ENCODE data around the gene RPL10A. TPM values are rescaled to one million over a fixed set of nuclear protein-coding genes. Genes with fewer than 3 reads are reported as not detected.

Gene RPL10A
- total and polyA plus RNA-seq, 12 donors, result 680 to 1,613 (median 1,110) TPM

DNA sequence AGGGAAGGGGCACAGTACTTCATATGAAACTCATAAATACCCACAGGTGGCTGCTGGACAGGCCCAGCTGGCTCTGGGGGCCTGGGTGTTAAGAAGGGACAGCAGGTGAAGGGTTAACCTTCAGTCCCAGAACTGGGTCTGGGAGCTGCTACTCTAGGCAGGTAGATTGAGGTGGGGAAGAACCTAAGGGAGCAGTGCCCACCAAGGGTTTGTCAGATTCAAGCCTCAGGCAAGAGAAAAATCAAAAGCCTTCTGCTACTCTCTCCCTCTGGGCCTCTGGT is 5.6 kb downstream of the RPL10A start:
- TF ChIP-seq, protein P1, sequence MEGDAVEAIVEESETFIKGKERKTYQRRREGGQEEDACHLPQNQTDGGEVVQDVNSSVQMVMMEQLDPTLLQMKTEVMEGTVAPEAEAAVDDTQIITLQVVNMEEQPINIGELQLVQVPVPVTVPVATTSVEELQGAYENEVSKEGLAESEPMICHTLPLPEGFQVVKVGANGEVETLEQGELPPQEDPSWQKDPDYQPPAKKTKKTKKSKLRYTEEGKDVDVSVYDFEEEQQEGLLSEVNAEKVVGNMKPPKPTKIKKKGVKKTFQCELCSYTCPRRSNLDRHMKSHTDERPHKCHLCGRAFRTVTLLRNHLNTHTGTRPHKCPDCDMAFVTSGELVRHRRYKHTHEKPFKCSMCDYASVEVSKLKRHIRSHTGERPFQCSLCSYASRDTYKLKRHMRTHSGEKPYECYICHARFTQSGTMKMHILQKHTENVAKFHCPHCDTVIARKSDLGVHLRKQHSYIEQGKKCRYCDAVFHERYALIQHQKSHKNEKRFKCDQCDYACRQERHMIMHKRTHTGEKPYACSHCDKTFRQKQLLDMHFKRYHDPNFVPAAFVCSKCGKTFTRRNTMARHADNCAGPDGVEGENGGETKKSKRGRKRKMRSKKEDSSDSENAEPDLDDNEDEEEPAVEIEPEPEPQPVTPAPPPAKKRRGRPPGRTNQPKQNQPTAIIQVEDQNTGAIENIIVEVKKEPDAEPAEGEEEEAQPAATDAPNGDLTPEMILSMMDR (IDR thresholded peaks at IDR 0.05), result no peak
- no peak for TF ChIP-seq POLR2A (IDR thresholded peaks at IDR 0.05)
- intact Hi-C loops (cut with DNase I), result no loop called here

DNA sequence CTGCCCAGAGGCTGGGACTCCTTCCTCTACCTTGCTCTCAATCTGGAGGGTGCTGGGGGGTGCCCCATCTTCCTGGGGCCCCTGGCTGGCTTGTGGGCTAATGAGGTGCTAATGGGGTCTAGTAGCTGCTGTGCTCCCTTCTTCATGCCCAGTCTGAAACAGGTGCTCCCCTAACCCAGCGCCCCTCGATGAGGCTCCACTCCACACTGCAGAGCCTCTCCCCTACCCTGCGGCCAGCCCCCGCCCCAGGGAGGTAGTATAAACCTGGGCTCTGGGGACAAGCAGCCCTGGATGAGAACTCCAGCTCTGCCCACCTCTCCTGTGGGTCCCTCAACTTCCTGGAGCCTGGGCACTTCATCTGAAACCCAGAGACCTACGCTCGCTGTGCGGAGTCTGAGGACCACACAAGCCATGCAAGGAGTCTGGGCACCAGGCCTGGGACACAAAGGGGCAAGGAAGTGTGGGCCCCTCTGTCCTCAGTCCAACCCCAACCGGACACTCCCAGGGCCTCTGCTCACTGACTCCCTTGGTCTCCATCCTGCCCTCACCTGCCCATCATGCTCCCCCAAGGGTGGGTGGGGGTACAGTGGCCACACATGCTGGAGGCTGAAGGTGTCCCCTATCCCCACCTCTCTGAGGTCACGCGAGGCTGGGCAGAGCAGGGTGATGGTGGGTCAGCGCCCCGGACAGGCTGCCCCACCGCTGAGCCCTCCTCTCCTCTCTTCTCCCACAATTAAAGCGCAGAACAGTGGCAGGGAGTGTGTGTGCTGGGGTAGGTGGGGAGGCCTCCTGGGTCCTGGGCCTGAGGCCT is 6.1 kb downstream of the RPL10A start:
- peaks cover 5 to 40% of the 10 kb centered on the region in 2 donors for H3K4me1 ChIP-seq (replicated peaks in 1 of 2)
- no peaks in the 10 kb centered on the region for H3K27me3 ChIP-seq
- intact Hi-C loops (cut with DNase I), result no loop called here
- DNase-seq, result no peak
- peaks cover 0 to 25% of the 10 kb centered on the region in 2 donors for H3K36me3 ChIP-seq (replicated peaks in 1 of 2)
- H3K9me3 ChIP-seq (replicated peaks in 1 of 3), result no peaks in the 10 kb centered on the region
- WGBS, 4 donors, result 90 to 91% (median 91%) methylated on average over 9 to 14 of the region's 14 CpGs
- no peak overlapping the region for H3K27ac ChIP-seq
- H3K4me3 ChIP-seq, result no peak overlapping the region
- TF ChIP-seq, protein P1 (IDR thresholded peaks at IDR 0.05), result no peak
- no peak for TF ChIP-seq POLR2A (IDR thresholded peaks at IDR 0.05)

More for the DNA sequence above, 5.6 kb downstream of the RPL10A start:
- Histone ChIP-seq H3K27me3 (no peaks in the 10 kb centered on the region), H3K4me1 (replicated peaks in 1 of 2) (peaks cover 11 to 44% of the 10 kb centered on the region in 2 donors), H3K36me3 (replicated peaks in 1 of 2) (peaks cover 0 to 25% of the 10 kb centered on the region in 2 donors), H3K27ac (no peak overlapping the region), H3K4me3 (no peak overlapping the region), H3K9me3 (replicated peaks in 1 of 3) (no peaks in the 10 kb centered on the region)
- no peak for DNase-seq

DNA sequence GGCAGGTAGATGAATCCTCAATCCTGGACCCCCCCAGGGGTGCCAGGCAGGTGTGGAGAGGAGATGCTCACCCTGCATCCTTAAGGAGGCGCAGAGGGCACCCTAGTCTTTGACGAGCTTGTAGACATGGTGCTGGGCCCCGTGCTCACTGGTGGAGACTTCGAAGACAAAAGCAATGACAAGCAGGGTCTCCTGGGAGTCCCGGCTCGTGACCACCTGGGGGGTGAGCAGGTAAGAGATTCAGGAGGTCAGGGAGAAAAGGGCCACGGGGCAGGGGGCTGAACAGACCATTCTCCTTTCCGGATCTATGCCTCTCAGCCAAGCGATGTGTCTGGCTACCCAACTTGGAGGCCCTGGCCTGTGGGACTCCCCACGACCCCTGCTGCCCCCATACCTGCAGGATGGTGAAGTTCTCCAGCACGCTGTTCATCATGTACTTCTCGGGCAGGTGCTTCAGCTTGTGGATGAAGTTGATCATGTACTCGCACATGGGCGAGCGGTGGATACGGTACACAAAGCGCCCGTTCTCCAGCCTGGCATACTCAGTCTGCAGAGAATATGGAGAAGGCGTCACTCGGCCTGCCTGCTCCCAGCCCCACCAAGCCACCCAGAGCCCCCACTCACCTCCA is 6.9 kb downstream of the RPL10A start:
- no peak overlapping the region for H3K27ac ChIP-seq
- no peak for TF ChIP-seq POLR2A (IDR thresholded peaks at IDR 0.05)
- H3K4me3 ChIP-seq, result no peak overlapping the region
- peaks cover 0 to 21% of the 10 kb centered on the region in 2 donors for H3K36me3 ChIP-seq (replicated peaks in 1 of 2)
- H3K4me1 ChIP-seq (replicated peaks in 1 of 2), result peaks cover 0 to 32% of the 10 kb centered on the region in 2 donors
- DNase-seq, result no peak
- no peaks in the 10 kb centered on the region for H3K27me3 ChIP-seq
- H3K9me3 ChIP-seq (replicated peaks in 1 of 3), result no peaks in the 10 kb centered on the region
- 94 to 99% (median 96%) methylated on average over 11 to 20 of the region's 20 CpGs for WGBS, 4 donors
- intact Hi-C loops (cut with DNase I), result no loop called here

DNA sequence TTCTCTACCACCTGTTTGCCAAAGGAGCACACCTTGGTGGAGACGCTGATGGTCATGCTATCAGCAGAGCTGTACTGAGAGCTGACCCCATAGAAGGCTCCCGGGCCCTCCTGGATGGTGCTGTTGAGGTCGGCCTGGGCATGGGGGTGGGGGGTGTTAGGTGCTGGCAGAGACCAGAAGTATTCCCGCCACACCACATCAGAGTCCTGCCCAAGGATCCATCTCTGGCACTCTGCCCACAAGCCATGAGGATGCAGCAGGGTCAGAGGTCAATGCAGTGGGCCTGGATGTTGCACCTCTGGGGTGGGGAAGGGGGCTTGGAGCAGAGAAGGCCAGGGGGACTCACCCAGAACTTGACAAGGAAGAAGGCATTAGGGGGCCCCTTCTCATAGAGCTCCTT is 7.4 kb downstream of the RPL10A start:
- Histone ChIP-seq H3K27ac (no peak overlapping the region), H3K4me1 (replicated peaks in 1 of 2) (peaks cover 0 to 27% of the 10 kb centered on the region in 2 donors), H3K27me3 (no peaks in the 10 kb centered on the region), H3K9me3 (replicated peaks in 1 of 3) (no peaks in the 10 kb centered on the region), H3K4me3 (no peak overlapping the region), H3K36me3 (replicated peaks in 1 of 2) (peaks cover 0 to 17% of the 10 kb centered on the region in 2 donors)
- DNase-seq, result no peak
- intact Hi-C loops (cut with DNase I), result no loop called here
- TF ChIP-seq, protein P1 (IDR thresholded peaks at IDR 0.05), result no peak
- no peak for TF ChIP-seq POLR2A (IDR thresholded peaks at IDR 0.05)
- 80 to 91% (median 85%) methylated on average over 1 to 4 of the region's 4 CpGs for WGBS, 4 donors
